GM12878 (cell line): ENCODE data around the gene SRP14.

Source experiments
- ESRRA ChIP-seq: IDR thresholded peaks from 2 replicates; pipeline ENCODE4 v1.6.1; 2012; ENCODE audit warnings: mild to moderate bottlenecking, low read length, improper control_type of control experiment
- IRF4 ChIP-seq: IDR thresholded peaks from 2 replicates; pipeline ENCODE4 v1.6.1; 2011; ENCODE audit warnings: low read depth, low read length
- MXI1 ChIP-seq: fragments of 150-350 bp; IDR thresholded peaks from 2 replicates; pipeline ENCODE4 v1.6.1; 2011; ENCODE audit warnings: low read depth, mild to moderate bottlenecking, inconsistent platforms, low read length, improper control_type of control experiment
- RCOR1 ChIP-seq: conservative IDR thresholded peaks from 2 replicates; pipeline ENCODE4 v1.6.1; 2012; ENCODE audit warnings: low read depth, low read length, improper control_type of control experiment
- REST ChIP-seq: IDR thresholded peaks from 2 replicates; pipeline ENCODE4 v1.6.1; 2012; ENCODE audit warnings: mild to moderate bottlenecking, low read depth, low read length
- SMC3 ChIP-seq: IDR thresholded peaks from 2 replicates; pipeline ENCODE4 v1.6.1; 2011; ENCODE audit warnings: low read length, improper control_type of control experiment, borderline replicate concordance
- SP1 ChIP-seq: IDR thresholded peaks from one replicate; pipeline ENCODE4 v1.6.1; 2011; ENCODE audit warnings: low read depth, low read length
- SREBF2 ChIP-seq: IDR thresholded peaks from 2 replicates; pipeline ENCODE4 v1.6.1; 2012; ENCODE audit warnings: mild to moderate bottlenecking, low read length
- TF ChIP-seq, protein P1 (sequence below): fragments of 450-650 bp; IDR thresholded peaks from 2 replicates; pipeline ENCODE4 v1.6.1; 2017; ENCODE audit warnings: low read depth, mild to moderate bottlenecking, moderate library complexity
- TF ChIP-seq, protein P2 (sequence below), 3 experiments: IDR thresholded peaks in 2 of 3; conservative IDR thresholded peaks in 1 of 3; 2 replicates each; pipeline ENCODE4 v1.5.1; 2011; ENCODE audit warnings: low read depth in 3 of 3, low read length in 3 of 3, mild to moderate bottlenecking in 3 of 3, control low read depth in 2 of 3, moderate library complexity in 2 of 3, inconsistent platforms in 1 of 3, mixed read lengths in 1 of 3; ENCODE audit not compliant: control insufficient read depth in 2 of 3, insufficient read depth in 1 of 3; ENCODE audit errors: extremely low read depth in 1 of 3
- TF ChIP-seq, protein P3 (sequence below): fragments of 150-350 bp; IDR thresholded peaks from 2 replicates; pipeline ENCODE4 v1.6.1; 2016; ENCODE audit warnings: low read depth, low read length
- TF ChIP-seq, protein P4 (sequence below): IDR thresholded peaks from 2 replicates; pipeline ENCODE4 v1.6.1; 2011; ENCODE audit warnings: mild to moderate bottlenecking, low read depth, low read length, moderate library complexity; ENCODE audit not compliant: insufficient replicate concordance

- TF ChIP-seq SMC3, result no peak
- TF ChIP-seq ESRRA, result no peak
- TF ChIP-seq IRF4, result no peak
- TF ChIP-seq, protein P1, sequence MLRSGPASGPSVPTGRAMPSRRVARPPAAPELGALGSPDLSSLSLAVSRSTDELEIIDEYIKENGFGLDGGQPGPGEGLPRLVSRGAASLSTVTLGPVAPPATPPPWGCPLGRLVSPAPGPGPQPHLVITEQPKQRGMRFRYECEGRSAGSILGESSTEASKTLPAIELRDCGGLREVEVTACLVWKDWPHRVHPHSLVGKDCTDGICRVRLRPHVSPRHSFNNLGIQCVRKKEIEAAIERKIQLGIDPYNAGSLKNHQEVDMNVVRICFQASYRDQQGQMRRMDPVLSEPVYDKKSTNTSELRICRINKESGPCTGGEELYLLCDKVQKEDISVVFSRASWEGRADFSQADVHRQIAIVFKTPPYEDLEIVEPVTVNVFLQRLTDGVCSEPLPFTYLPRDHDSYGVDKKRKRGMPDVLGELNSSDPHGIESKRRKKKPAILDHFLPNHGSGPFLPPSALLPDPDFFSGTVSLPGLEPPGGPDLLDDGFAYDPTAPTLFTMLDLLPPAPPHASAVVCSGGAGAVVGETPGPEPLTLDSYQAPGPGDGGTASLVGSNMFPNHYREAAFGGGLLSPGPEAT, result no peak
- TF ChIP-seq, protein P2, sequence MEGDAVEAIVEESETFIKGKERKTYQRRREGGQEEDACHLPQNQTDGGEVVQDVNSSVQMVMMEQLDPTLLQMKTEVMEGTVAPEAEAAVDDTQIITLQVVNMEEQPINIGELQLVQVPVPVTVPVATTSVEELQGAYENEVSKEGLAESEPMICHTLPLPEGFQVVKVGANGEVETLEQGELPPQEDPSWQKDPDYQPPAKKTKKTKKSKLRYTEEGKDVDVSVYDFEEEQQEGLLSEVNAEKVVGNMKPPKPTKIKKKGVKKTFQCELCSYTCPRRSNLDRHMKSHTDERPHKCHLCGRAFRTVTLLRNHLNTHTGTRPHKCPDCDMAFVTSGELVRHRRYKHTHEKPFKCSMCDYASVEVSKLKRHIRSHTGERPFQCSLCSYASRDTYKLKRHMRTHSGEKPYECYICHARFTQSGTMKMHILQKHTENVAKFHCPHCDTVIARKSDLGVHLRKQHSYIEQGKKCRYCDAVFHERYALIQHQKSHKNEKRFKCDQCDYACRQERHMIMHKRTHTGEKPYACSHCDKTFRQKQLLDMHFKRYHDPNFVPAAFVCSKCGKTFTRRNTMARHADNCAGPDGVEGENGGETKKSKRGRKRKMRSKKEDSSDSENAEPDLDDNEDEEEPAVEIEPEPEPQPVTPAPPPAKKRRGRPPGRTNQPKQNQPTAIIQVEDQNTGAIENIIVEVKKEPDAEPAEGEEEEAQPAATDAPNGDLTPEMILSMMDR (IDR thresholded peaks at IDR 0.05 in 2 of 3, conservative IDR thresholded peaks at IDR 0.05 in 1 of 3; ENCODE audit: control insufficient read depth in 2 of 3, extremely low read depth in 1 of 3, insufficient read depth in 1 of 3, low read depth in 3 of 3, low read length in 3 of 3), result no peak
- TF ChIP-seq SP1, result no peak
- TF ChIP-seq SREBF2, result no peak
- TF ChIP-seq, protein P3, sequence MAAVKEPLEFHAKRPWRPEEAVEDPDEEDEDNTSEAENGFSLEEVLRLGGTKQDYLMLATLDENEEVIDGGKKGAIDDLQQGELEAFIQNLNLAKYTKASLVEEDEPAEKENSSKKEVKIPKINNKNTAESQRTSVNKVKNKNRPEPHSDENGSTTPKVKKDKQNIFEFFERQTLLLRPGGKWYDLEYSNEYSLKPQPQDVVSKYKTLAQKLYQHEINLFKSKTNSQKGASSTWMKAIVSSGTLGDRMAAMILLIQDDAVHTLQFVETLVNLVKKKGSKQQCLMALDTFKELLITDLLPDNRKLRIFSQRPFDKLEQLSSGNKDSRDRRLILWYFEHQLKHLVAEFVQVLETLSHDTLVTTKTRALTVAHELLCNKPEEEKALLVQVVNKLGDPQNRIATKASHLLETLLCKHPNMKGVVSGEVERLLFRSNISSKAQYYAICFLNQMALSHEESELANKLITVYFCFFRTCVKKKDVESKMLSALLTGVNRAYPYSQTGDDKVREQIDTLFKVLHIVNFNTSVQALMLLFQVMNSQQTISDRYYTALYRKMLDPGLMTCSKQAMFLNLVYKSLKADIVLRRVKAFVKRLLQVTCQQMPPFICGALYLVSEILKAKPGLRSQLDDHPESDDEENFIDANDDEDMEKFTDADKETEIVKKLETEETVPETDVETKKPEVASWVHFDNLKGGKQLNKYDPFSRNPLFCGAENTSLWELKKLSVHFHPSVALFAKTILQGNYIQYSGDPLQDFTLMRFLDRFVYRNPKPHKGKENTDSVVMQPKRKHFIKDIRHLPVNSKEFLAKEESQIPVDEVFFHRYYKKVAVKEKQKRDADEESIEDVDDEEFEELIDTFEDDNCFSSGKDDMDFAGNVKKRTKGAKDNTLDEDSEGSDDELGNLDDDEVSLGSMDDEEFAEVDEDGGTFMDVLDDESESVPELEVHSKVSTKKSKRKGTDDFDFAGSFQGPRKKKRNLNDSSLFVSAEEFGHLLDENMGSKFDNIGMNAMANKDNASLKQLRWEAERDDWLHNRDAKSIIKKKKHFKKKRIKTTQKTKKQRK, result no peak
- no peak for TF ChIP-seq RCOR1
- TF ChIP-seq MXI1, result no peak
- TF ChIP-seq, protein P4, sequence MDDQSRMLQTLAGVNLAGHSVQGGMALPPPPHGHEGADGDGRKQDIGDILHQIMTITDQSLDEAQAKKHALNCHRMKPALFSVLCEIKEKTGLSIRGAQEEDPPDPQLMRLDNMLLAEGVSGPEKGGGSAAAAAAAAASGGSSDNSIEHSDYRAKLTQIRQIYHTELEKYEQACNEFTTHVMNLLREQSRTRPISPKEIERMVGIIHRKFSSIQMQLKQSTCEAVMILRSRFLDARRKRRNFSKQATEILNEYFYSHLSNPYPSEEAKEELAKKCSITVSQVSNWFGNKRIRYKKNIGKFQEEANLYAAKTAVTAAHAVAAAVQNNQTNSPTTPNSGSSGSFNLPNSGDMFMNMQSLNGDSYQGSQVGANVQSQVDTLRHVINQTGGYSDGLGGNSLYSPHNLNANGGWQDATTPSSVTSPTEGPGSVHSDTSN, result no peak
- TF ChIP-seq REST, result no peak
These were observed 35.7 kb downstream of the SRP14 start for GRCh38 chr15:40003116-40003916.
